Epithelial cell of esophagus (primary cell): Measurements from ENCODE around the gene TMEM80.

Source experiments
- DNase-seq: peaks from one replicate; pipeline ENCODE4 v3.0.0; 2010; ENCODE audit warnings: low read depth
- H3K4me3 ChIP-seq: 2 replicates; pipeline ENCODE4 v1.5.1; 2011; ENCODE audit warnings: mild to moderate bottlenecking, low read length, control low read depth
- TF ChIP-seq, protein P1 (sequence below): IDR thresholded peaks from 2 replicates; pipeline ENCODE4 v1.5.1; 2011; ENCODE audit warnings: low read depth, mild to moderate bottlenecking, low read length, control low read depth, inconsistent platforms; ENCODE audit not compliant: insufficient read depth; ENCODE audit errors: missing control alignments

Gene TMEM80

GRCh38 chr11:699116-699508 is 3.5 kb downstream of the TMEM80 start:
- H3K4me3 ChIP-seq: no peak overlapping the region

GRCh38 chr11:699753-700152 is 4.1 kb downstream of the TMEM80 start:
- TF ChIP-seq, protein P1, sequence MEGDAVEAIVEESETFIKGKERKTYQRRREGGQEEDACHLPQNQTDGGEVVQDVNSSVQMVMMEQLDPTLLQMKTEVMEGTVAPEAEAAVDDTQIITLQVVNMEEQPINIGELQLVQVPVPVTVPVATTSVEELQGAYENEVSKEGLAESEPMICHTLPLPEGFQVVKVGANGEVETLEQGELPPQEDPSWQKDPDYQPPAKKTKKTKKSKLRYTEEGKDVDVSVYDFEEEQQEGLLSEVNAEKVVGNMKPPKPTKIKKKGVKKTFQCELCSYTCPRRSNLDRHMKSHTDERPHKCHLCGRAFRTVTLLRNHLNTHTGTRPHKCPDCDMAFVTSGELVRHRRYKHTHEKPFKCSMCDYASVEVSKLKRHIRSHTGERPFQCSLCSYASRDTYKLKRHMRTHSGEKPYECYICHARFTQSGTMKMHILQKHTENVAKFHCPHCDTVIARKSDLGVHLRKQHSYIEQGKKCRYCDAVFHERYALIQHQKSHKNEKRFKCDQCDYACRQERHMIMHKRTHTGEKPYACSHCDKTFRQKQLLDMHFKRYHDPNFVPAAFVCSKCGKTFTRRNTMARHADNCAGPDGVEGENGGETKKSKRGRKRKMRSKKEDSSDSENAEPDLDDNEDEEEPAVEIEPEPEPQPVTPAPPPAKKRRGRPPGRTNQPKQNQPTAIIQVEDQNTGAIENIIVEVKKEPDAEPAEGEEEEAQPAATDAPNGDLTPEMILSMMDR: no peak
- no peak overlapping the region for H3K4me3 ChIP-seq
- no peak for DNase-seq

More at GRCh38 chr11:699116-699508, 3.5 kb downstream of the TMEM80 start:
- TF ChIP-seq, protein P1: no peak
- DNase-seq: no peak

GRCh38 chr11:701741-702461 is 6.3 kb downstream of the TMEM80 start:
- TF ChIP-seq, protein P1: no peak
- DNase-seq: no peak
- H3K4me3 ChIP-seq: no peak overlapping the region

DNA sequence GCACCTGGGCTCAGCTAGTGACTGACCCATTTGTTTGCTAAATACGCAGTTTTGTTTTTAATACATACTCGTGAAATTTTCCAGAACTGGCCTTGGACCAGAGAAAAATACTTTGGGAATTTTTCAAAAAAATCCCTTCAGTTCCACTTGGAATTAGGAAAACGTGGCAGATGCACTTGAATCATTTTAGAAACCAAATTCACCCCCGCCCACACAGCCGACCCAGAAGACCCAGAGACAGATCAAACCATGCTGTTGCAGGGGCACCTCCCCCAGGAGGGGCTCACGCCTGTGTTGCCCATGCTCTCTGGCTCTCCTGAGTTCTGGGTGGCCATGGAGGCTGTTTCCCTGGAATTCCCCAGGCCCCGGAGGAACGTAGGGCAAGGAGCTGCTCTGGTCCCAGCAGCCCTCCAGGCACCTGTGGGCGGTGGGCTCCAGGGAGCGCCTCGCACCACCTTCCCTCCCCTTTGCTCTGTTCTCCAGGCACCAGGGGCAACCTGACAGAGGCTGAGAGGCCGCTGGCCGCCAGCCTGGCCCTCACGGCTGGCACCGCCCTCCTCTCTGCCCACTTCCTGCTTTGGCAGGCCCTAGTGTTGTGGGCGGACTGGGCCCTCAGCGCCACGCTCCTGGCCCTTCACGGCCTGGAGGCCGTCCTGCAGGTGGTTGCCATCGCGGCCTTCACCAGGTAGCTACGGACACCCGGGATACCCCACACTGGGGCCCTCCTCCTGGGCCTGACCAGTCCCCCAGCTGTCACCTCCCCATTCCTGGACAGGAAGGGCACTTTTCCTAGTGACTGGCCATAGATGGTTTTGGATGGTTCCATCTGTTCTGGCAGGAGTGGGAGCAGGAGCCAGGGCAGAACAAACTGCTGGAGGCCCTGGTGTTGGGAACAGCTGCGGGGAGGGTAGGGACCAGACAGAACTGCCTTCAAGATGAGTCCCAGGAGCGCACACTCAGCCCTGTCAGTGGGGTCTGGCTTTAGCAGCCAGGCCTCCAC is 7.1 kb downstream of the TMEM80 start:
- H3K4me3 ChIP-seq: no peak overlapping the region

DNA sequence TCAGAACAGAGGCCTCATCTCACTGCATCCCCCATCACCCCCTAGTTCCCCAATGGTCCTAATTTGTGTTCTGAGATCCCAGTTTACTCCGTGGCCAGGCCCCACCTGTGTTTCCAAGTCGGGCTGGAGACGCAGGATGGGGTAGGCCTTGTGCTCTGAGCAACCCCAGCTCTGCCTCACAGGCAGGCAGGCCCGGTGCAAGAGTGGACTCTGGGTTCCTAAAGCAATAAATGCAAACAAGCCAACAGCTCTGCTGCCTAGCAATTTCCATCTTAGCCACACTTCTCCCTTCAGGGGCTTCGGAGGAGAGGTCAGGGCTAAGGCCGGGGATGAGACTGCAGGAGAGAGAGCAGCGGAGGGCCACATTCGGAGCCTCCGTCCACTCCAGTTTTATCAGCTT is 7.9 kb downstream of the TMEM80 start:
- H3K4me3 ChIP-seq: no peak overlapping the region
- DNase-seq: no peak
- TF ChIP-seq, protein P1: no peak

More for the DNA sequence above, 7.1 kb downstream of the TMEM80 start:
- DNase-seq: no peak
- TF ChIP-seq, protein P1: no peak

DNA sequence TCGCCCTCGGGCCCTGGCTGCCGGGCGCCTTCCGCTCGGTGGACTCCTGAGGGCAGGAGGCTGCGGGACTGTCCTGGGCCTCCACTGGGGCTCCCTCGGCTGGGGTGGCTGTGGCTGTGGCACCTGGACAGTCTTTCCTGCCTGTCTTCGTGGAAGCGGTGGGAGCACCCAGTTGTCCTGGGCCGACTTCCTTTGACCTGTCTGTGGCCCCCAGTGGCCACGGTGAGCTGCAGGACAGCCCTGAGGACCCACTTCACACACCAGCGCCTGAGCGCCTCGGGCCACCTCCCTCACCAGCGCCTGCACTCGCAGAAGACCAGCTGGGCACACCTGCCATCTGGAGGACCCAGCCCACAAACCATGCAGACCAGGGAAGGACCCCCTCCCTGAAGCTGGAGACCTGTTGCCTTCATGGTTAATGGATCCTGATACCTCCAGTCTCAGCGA is 8.6 kb downstream of the TMEM80 start:
- DNase-seq: no peak
- TF ChIP-seq, protein P1: no peak
- no peak overlapping the region for H3K4me3 ChIP-seq
